MCF 10A (cell line): ENCODE results near the gene GRAMD2A. TPM values are rescaled to one million over a fixed set of nuclear protein-coding genes. Genes with fewer than 3 reads are reported as not detected.
A peak's percentile ranks its signal among the peaks of the same experiment; 100 is the strongest.

Experiments used
- BruUV-seq: library from RNA; stranded (reverse); fragments of 400-500 nt; replicated peaks from 2 replicates; lab custom pipeline; 2021; lab: Mats Ljungman, UMichigan
- CTCF ChIA-PET: fragments of 300-600 bp; sonication (Branson Sonifier 250); formaldehyde crosslinking; extraction: SDS; loops from one replicate; lab custom pipeline; 2021; ENCODE audit warnings: antibody characterized with exemption, inconsistent platforms; lab: Yijun Ruan, JAX
- POLR2A ChIA-PET: fragments of 300-600, 350-650 bp; sonication (Branson Sonifier 250); formaldehyde crosslinking; extraction: SDS; loops from one replicate; lab custom pipeline; 2020; ENCODE audit warnings: antibody characterized with exemption, inconsistent platforms; lab: Yijun Ruan, JAX
- DNase-seq: peaks from one replicate; pipeline ENCODE4 v3.0.0-alpha.2; 2018; ENCODE audit not compliant: unreplicated experiment
- H3K27ac Mint-ChIP-seq: one replicate; pipeline ENCODE4 v1.8.0; 2022; ENCODE audit warnings: mild to moderate bottlenecking, low read depth, mixed read lengths; ENCODE audit not compliant: unreplicated experiment
- H3K27me3 Mint-ChIP-seq: one replicate; pipeline ENCODE4 v1.8.0; 2022; ENCODE audit warnings: mixed read lengths; ENCODE audit not compliant: insufficient read depth, unreplicated experiment
- H3K36me3 Mint-ChIP-seq: one replicate; pipeline ENCODE4 v1.8.0; 2022; ENCODE audit warnings: mild to moderate bottlenecking, moderate library complexity, mixed read lengths; ENCODE audit not compliant: insufficient read depth, unreplicated experiment
- H3K4me1 Mint-ChIP-seq: one replicate; pipeline ENCODE4 v1.8.0; 2022; ENCODE audit warnings: mixed read lengths; ENCODE audit not compliant: insufficient read depth, unreplicated experiment
- H3K4me3 Mint-ChIP-seq: one replicate; pipeline ENCODE4 v1.8.0; 2022; ENCODE audit warnings: mild to moderate bottlenecking, moderate library complexity, mixed read lengths; ENCODE audit not compliant: unreplicated experiment
- H3K9me3 Mint-ChIP-seq: one replicate; pipeline ENCODE4 v1.8.0; 2022; ENCODE audit warnings: mixed read lengths; ENCODE audit not compliant: unreplicated experiment
- CTCF ChIP-seq: fragments of 200-600 bp; IDR thresholded peaks from one replicate; pipeline ENCODE4 v1.8.0; 2022; ENCODE audit warnings: antibody characterized with exemption, mild to moderate bottlenecking; ENCODE audit not compliant: unreplicated experiment
- intact Hi-C: fragments of 100-400 bp; cut with micrococcal nuclease; formaldehyde crosslinking; loops from 2 replicates; pipeline ENCODE4 v1.14.1; 2022
- total RNA-seq: library from RNA; stranded (reverse); gene quantifications from 2 replicates; pipeline ENCODE4 v1.2.3, GENCODE V29; 2022

GRAMD2A gene
- total RNA-seq, 1 experiment from 2014 or later: 0.93 TPM

GRCh38 chr15:72216079-72216478 lies 18.5 kb upstream of the GRAMD2A start:
- Mint-ChIP-seq H3K27ac (no peak overlapping the region), H3K4me1 (peaks cover 13% of the 10 kb centered on the region), H3K4me3 (no peak overlapping the region), H3K9me3 (no peaks in the 10 kb centered on the region), H3K36me3 (peaks cover 100% of the 10 kb centered on the region), H3K27me3 (no peaks in the 10 kb centered on the region)
- DNase-seq: no peak
- BruUV-seq: TSS peak; percentile 6
- intact Hi-C loops: no loop called here
- TF ChIP-seq CTCF: no peak
- CTCF ChIA-PET: interaction anchor here (0.9 to 1.9 kb wide), 3 partner anchors 12 to 18 kb away, joined by 4 to 10 read pairs (median 4); no protein-coding TSS in a partner anchor
- POLR2A ChIA-PET: interaction anchor here (1.2 to 4.0 kb wide), 4 partner anchors 11 to 15 kb away, joined by 3 to 24 read pairs (median 14); partner anchors contain the start of gene PKM

DNA sequence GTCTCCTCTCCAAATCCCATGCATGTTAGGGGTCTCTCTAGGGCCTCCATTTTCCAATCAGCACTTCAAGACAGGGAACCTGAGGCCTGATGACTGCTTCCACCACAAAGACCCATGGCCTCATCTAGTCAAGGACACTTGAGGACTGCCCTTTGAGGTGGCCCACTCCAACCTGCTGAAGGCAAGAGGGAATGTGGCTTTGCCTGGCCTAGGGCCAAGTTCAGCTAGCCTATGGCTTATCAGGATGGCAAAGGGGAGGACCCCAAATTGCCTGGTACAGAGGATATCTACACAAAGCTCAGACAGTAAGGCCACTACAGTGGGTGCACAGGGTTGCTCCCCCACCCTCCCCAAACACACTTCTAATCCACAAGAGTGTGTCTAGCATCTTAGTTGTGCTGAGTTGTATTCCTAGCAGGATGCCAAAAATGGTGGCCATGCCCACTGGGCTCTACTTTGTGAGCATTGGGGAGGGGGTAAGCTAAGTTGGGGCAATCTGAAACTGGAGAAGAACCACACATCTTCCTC lies 10.0 kb upstream of the GRAMD2A start:
- no peak for TF ChIP-seq CTCF
- no TSS peak for BruUV-seq
- Mint-ChIP-seq H3K4me1 (peaks cover 21% of the 10 kb centered on the region), H3K27ac (no peak overlapping the region), H3K27me3 (no peaks in the 10 kb centered on the region), H3K9me3 (no peaks in the 10 kb centered on the region), H3K36me3 (peaks cover 100% of the 10 kb centered on the region), H3K4me3 (no peak overlapping the region)
- CTCF ChIA-PET: interaction anchor here (1.3 kb wide), 1 partner anchor 19 kb away, joined by 3 read pairs; no protein-coding TSS in a partner anchor
- intact Hi-C loops: no loop called here
- no peak for DNase-seq
- POLR2A ChIA-PET: interaction anchor here (0.7 to 9.7 kb wide), 5 partner anchors 9 to 266 kb away, joined by 3 to 76 read pairs (median 3); partner anchors contain the start of gene PKM

- intact Hi-C loops: no loop called here
- Mint-ChIP-seq H3K27ac (no peak overlapping the region), H3K36me3 (peaks cover 100% of the 10 kb centered on the region), H3K9me3 (no peaks in the 10 kb centered on the region), H3K4me1 (peaks cover 23% of the 10 kb centered on the region), H3K27me3 (no peaks in the 10 kb centered on the region), H3K4me3 (no peak overlapping the region)
- POLR2A ChIA-PET: interaction anchor here (0.6 to 9.7 kb wide), 4 partner anchors 16 to 615 kb away, joined by 5 to 76 read pairs (median 8); partner anchors contain the start of genes HEXA and PKM
- no peak for TF ChIP-seq CTCF
- CTCF ChIA-PET: no interaction called here
- BruUV-seq: no TSS peak
- no peak for DNase-seq
Observed at GRCh38 chr15:72206677-72207000, 9.1 kb upstream of the GRAMD2A start.

GRCh38 chr15:72205896-72206676 lies 8.5 kb upstream of the GRAMD2A start:
- no TSS peak for BruUV-seq
- peaks cover 100% of the 10 kb centered on the region for H3K36me3 Mint-ChIP-seq
- peaks cover 23% of the 10 kb centered on the region for H3K4me1 Mint-ChIP-seq

More at GRCh38 chr15:72205896-72206676, 8.5 kb upstream of the GRAMD2A start:
- Mint-ChIP-seq H3K27me3 (no peaks in the 10 kb centered on the region), H3K27ac (no peak overlapping the region), H3K9me3 (no peaks in the 10 kb centered on the region), H3K4me3 (no peak overlapping the region)
- ChIA-PET POLR2A (interaction anchor here (0.6 to 9.7 kb wide), 8 partner anchors 10 to 615 kb away, joined by 3 to 76 read pairs (median 4); partner anchors contain the start of genes HEXA and PKM), CTCF (no interaction called here)
- no peak for TF ChIP-seq CTCF
- intact Hi-C loops: no loop called here
- no peak for DNase-seq
